ENCODE measurements around the gene ALPP. TPM values are rescaled to one million over a fixed set of nuclear protein-coding genes. Genes with fewer than 3 reads are reported as not detected.

The ALPP gene
- total RNA-seq, 1 experiment from 2014 or later: 0.20 TPM

- ATAC-seq: no peak
- no peak overlapping the region for H3K27ac Mint-ChIP-seq
- peaks cover 19% of the 10 kb centered on the region for H3K4me1 Mint-ChIP-seq
- H3K4me3 Mint-ChIP-seq: no peak overlapping the region
- peak; percentile 12 for DNase-seq (ENCODE audit: low spot score)
- H3K36me3 Mint-ChIP-seq: no peaks in the 10 kb centered on the region
- peaks cover 12% of the 10 kb centered on the region for H3K27me3 Mint-ChIP-seq (ENCODE audit: low read depth)
- ChIA-PET POLR2A (no interaction called here), CTCF (interaction anchor here (0.7 to 6.1 kb wide), 3 partner anchors 11 to 61 kb away, joined by 3 to 48 read pairs (median 3); no protein-coding TSS in a partner anchor)
- H3K9me3 Mint-ChIP-seq: no peaks in the 10 kb centered on the region
- TF ChIP-seq JUN (CRISPR knock-in tag; IDR thresholded peaks at IDR 0.05) (no peak), IRF2 (CRISPR knock-in tag; IDR thresholded peaks at IDR 0.05; ENCODE audit: borderline replicate concordance, low read depth) (no peak), PREB (CRISPR knock-in tag; IDR thresholded peaks at IDR 0.05; ENCODE audit: borderline replicate concordance) (no peak), E2F1 (CRISPR knock-in tag; IDR thresholded peaks at IDR 0.05) (no peak), HMGA2 (CRISPR knock-in tag; IDR thresholded peaks at IDR 0.05) (no peak), ATF2 (CRISPR knock-in tag; IDR thresholded peaks at IDR 0.05; ENCODE audit: borderline replicate concordance, low read depth) (no peak), ZNF281 (CRISPR knock-in tag; IDR thresholded peaks at IDR 0.05) (no peak), EMX1 (CRISPR knock-in tag; IDR thresholded peaks at IDR 0.05) (no peak), GTF2I (CRISPR knock-in tag; conservative IDR thresholded peaks at IDR 0.05) (no peak), SMAD3 (CRISPR knock-in tag; IDR thresholded peaks at IDR 0.05; ENCODE audit: borderline replicate concordance) (no peak), STAT6 (CRISPR knock-in tag; conservative IDR thresholded peaks at IDR 0.05; ENCODE audit: low read depth) (no peak), ZSCAN18 (CRISPR knock-in tag; IDR thresholded peaks at IDR 0.05) (no peak), ZNF532 (CRISPR knock-in tag; IDR thresholded peaks at IDR 0.05; ENCODE audit: borderline replicate concordance) (no peak), ELF4 (CRISPR knock-in tag; IDR thresholded peaks at IDR 0.05; ENCODE audit: low read depth) (no peak), USF2 (CRISPR knock-in tag; IDR thresholded peaks at IDR 0.05) (no peak), SP1 (CRISPR knock-in tag; conservative IDR thresholded peaks at IDR 0.05) (no peak), SOX15 (CRISPR knock-in tag; IDR thresholded peaks at IDR 0.05) (no peak), CBFB (CRISPR knock-in tag; IDR thresholded peaks at IDR 0.05; ENCODE audit: low read depth) (no peak)
Observed at GRCh38 chr2:232377841-232378734, 463 bp upstream of the ALPP start.
